Measurements from ENCODE around the gene ZDHHC4.

Gene ZDHHC4

DNA sequence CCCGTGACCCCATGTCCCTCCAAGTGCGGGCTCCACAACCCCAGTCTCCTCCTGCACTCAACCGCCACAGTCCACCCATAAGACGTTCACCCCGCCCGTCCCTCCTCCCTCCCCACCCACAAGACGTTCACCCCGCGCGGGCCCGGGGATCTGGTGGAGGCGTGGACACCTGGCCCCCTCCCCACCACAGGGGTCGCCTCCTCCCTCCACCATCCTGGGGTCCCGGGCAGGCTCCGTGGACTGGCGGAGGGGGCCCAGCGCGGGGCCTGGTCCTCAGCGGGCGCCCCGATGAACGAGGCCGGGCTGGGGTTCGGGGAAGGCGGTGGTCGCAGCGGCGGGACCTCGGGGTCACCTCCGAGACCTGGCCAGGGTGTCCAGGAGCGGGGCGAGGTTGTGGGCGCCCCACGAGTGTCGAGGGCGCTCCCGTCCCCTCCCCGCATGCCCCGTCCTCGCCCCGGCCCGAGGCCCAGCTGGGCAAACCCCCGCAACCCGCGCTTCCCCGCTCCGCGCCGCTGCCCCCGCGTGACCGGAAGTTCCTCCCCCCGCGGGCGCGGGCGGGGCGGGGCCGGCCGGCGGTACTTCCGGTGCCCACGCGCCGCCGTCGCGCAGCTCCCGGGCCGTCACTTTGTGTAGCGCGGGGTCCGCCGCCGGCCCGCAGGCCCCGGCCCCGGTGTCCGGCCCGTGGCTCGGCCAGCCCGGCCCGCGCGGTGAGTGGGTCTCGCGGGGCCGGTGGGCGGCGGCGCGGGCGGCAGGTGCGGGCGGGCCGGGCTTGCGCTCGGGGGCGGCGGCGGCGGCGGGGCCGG lies 59.7 kb downstream of the ZDHHC4 start, which contains the start of gene ZNF316:
ZNF316 (plus strand) TSS at position 578 of the 803 bp plus-strand sequence. CDS start 5,092 bp downstream, outside the sequence.
- peak; percentile 97 for DNase-seq (ENCODE audit: low spot score)

DNA sequence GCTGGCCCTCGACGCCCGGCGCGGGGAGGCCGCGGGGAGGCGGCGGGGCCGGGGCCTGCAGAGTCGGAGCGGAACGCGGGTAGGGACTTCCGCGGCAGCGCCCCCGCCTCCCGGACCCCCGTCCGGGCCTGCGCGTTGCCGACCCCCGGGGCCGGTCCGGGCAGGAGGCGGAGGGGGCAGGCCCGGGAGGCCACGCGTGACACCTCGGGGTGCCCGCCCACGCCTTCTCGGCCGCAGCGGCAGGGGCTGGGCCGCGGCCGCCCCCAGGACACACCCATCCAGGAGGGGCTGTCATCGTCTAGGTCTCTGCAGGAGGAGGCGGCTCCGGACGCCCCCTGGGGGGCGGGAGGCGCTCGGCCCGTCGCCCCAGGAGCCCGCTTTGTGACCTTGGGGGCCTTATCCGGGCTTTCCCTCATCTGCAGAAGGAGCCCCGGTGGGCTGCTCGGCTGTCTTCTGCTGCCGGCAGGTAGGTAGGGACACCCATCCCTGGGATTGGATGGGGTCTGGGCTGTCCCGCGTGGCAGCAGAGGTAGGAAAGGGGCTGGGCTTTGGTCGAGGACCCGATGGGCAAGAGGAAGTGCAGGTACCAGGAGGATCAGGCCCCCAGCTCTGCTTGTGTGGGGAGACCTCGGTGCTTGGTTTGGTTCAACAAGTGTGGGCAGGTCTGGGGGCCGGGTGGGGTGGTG lies 60.4 kb downstream of the ZDHHC4 start:
- DNase-seq (ENCODE audit: low spot score), result peak; percentile 82

All from AG08396 (cell line).